ENCODE results near the gene PTPN3.

The PTPN3 gene

GRCh38 chr9:109409773-109410397 is 88.2 kb downstream of the PTPN3 start:
- DNase-seq, result peak; percentile 3 to 7
- TF ChIP-seq GATA1 (IDR thresholded peaks at IDR 0.05; ENCODE audit: low read depth, low read length) (no peak), POLR2A (IDR thresholded peaks at IDR 0.05; ENCODE audit: low read length) (no peak)

DNA sequence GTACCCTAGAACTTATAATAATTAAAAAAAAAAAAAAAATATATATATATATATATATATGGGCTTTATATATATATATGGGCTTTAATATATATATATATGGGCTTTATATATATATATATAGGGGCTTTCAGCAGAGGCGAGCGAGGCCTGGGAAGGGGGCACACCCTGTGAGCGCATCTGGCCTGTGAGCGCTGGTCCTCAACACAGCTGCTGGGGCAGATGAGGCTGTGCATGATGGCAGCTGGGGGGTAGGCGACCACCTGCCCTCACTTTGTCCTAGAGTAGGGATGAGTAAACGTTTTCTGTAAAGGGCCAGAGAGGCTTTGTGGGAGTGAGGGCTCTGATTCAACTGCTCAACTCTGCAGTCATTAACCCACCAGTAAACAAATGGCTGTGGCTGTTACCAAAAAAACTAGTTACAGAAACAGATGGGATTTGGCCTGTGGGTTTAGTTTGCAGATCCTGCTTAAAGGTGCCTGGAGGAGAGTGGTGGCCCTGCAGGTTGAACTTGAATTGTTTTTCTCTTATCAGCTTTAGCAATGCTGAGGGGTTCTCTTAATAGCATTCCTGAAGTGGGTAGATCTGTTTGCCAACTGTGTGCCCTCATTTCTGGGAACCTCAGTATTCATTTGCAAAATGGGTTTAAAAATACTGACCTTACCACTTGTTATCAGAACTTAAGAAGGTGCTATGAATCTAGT is 89.2 kb downstream of the PTPN3 start:
- TF ChIP-seq POLR2A (IDR thresholded peaks at IDR 0.05; ENCODE audit: low read length) (no peak), GATA1 (IDR thresholded peaks at IDR 0.05; ENCODE audit: low read depth, low read length) (no peak)
- DNase-seq, result no peak

DNA sequence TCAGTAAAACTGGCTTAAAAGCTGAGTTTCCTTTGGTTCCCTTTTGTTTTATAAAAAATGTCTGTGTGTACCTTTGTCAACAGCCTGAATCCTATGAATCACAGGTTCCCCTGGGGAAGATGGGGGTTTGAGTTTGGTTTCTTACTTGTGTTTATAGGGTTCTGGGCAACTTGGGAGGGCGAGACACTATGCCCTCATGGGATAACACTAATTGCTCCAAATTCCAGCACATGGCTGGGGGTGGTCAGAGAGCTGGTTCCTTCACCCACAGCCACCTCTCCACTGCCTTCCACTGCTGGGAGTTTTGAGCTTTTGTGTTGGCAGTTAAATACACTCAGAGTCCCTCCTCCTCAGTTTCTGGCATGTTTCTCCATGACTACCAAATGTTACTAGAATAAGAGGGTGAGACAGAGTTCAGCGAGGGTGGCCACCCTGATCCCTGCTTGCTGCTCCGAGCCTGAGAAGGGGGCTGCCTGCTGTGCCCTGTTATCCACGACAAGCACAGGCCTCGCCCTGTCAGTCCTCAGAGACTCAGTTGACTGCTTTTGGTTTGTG is 94.3 kb downstream of the PTPN3 start:
- no peak for DNase-seq
- TF ChIP-seq POLR2A (IDR thresholded peaks at IDR 0.05; ENCODE audit: low read length) (no peak), GATA1 (IDR thresholded peaks at IDR 0.05; ENCODE audit: low read depth, low read length) (no peak)

- TF ChIP-seq GATA1 (IDR thresholded peaks at IDR 0.05; ENCODE audit: low read depth, low read length), result no peak
- TF ChIP-seq POLR2A (IDR thresholded peaks at IDR 0.05; ENCODE audit: low read length), result no peak
- no peak for DNase-seq
These were observed 95.0 kb downstream of the PTPN3 start for GRCh38 chr9:109403116-109403515.

GRCh38 chr9:109401990-109402318 is 96.2 kb downstream of the PTPN3 start:
- no peak for TF ChIP-seq POLR2A (IDR thresholded peaks at IDR 0.05; ENCODE audit: low read length)
- TF ChIP-seq GATA1 (IDR thresholded peaks at IDR 0.05; ENCODE audit: low read depth, low read length), result no peak

GRCh38 chr9:109401169-109401989 is 96.7 kb downstream of the PTPN3 start:
- TF ChIP-seq GATA1 (IDR thresholded peaks at IDR 0.05; ENCODE audit: low read depth, low read length) (no peak), POLR2A (IDR thresholded peaks at IDR 0.05; ENCODE audit: low read length) (no peak)
- peak; percentile 50 to 67 for DNase-seq

More at GRCh38 chr9:109401990-109402318, 96.2 kb downstream of the PTPN3 start:
- no peak for DNase-seq

- TF ChIP-seq GATA1 (IDR thresholded peaks at IDR 0.05; ENCODE audit: low read depth, low read length), result no peak
- TF ChIP-seq POLR2A (IDR thresholded peaks at IDR 0.05; ENCODE audit: low read length), result no peak
- DNase-seq, result no peak
These were observed 98.8 kb downstream of the PTPN3 start for GRCh38 chr9:109399258-109399767.

GRCh38 chr9:109391176-109391575 is 106.9 kb downstream of the PTPN3 start:
- TF ChIP-seq POLR2A (IDR thresholded peaks at IDR 0.05; ENCODE audit: low read length) (no peak), GATA1 (IDR thresholded peaks at IDR 0.05; ENCODE audit: low read depth, low read length) (no peak)
- DNase-seq, result no peak

GRCh38 chr9:109387856-109388255 is 110.3 kb downstream of the PTPN3 start:
- no peak for DNase-seq
- TF ChIP-seq POLR2A (IDR thresholded peaks at IDR 0.05; ENCODE audit: low read length), result no peak
- TF ChIP-seq GATA1 (IDR thresholded peaks at IDR 0.05; ENCODE audit: low read depth, low read length), result no peak

GRCh38 chr9:109387206-109387605 is 110.9 kb downstream of the PTPN3 start:
- no peak for DNase-seq
- TF ChIP-seq GATA1 (IDR thresholded peaks at IDR 0.05; ENCODE audit: low read depth, low read length) (no peak), POLR2A (IDR thresholded peaks at IDR 0.05; ENCODE audit: low read length) (no peak)

- TF ChIP-seq GATA1 (IDR thresholded peaks at IDR 0.05; ENCODE audit: low read depth, low read length) (no peak), POLR2A (IDR thresholded peaks at IDR 0.05; ENCODE audit: low read length) (no peak)
These were observed 112.6 kb downstream of the PTPN3 start for GRCh38 chr9:109385499-109385898.

DNA sequence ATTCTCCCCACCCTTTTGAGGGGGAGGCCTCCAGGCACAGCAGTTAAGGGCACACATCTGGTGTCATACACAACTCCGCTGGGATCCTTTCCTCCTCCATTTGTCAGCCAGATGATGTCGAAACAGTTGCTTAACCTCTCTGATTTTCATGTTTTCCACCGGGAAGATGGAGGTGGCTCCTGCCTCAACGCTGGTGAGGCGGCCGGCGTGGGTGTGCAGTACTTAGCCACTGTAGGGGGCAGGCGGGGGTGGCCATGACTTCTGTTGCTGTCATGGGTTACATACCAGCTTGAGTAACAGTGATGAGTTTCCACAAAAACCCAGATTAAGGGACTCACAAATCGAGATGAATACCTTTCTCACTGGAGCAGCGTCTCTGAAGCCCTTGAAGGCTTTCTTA is 114.2 kb downstream of the PTPN3 start:
- TF ChIP-seq GATA1 (IDR thresholded peaks at IDR 0.05; ENCODE audit: low read depth, low read length), result no peak
- no peak for TF ChIP-seq POLR2A (IDR thresholded peaks at IDR 0.05; ENCODE audit: low read length)
- DNase-seq, result no peak

More at GRCh38 chr9:109385499-109385898, 112.6 kb downstream of the PTPN3 start:
- no peak for DNase-seq

- TF ChIP-seq POLR2A (IDR thresholded peaks at IDR 0.05; ENCODE audit: low read length) (no peak), GATA1 (IDR thresholded peaks at IDR 0.05; ENCODE audit: low read depth, low read length) (no peak)
- DNase-seq, result no peak
These were observed 114.8 kb downstream of the PTPN3 start for GRCh38 chr9:109383356-109383755.

DNA sequence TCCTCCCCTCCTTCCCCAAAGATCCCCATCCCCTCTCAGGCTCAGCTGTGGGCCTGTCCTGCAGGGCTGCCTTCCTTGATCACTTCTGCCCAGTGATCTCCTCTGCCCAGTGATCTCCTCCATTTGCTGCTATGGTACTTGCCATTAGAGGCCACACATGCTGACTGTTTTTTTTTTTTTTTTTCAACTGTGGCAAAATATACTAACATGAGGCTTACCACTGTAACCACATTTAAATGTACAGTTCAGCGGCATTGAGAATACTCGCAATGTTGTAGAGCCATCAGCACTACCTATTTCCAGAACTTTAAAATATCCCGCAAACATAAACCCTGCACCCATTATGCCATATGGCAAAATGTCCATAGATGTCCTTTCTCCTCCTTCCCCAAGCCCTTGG is 115.5 kb downstream of the PTPN3 start:
- no peak for DNase-seq
- TF ChIP-seq GATA1 (IDR thresholded peaks at IDR 0.05; ENCODE audit: low read depth, low read length) (no peak), POLR2A (IDR thresholded peaks at IDR 0.05; ENCODE audit: low read length) (no peak)

All from erythroblast (primary cell).